CD4-positive, alpha-beta T cell treated with Interleukin-15 for 4 hours (primary cell): ENCODE data around the gene STX7.

Experiments
- DNase-seq: peaks from one replicate; pipeline ENCODE4 v3.0.0-alpha.2; 2020; ENCODE audit warnings: low spot score

The STX7 gene

GRCh38 chr6:132476688-132477087, 36.2 kb downstream of the STX7 start:
- no peak for DNase-seq

GRCh38 chr6:132475925-132476324, 37.0 kb downstream of the STX7 start:
- DNase-seq, result no peak

- DNase-seq, result no peak
Observed at GRCh38 chr6:132471787-132472186, 41.1 kb downstream of the STX7 start.

- no peak for DNase-seq
Observed at GRCh38 chr6:132466952-132467351, 46.0 kb downstream of the STX7 start.

GRCh38 chr6:132465530-132466485, 47.1 kb downstream of the STX7 start:
- no peak for DNase-seq

GRCh38 chr6:132464538-132465256, 48.2 kb downstream of the STX7 start:
- no peak for DNase-seq

- DNase-seq, result no peak
Observed at GRCh38 chr6:132461958-132462357, 51.0 kb downstream of the STX7 start.

GRCh38 chr6:132459605-132459952, 53.3 kb downstream of the STX7 start:
- DNase-seq, result no peak

- no peak for DNase-seq
Observed at GRCh38 chr6:132458887-132459604, 53.9 kb downstream of the STX7 start.

- no peak for DNase-seq
Observed at GRCh38 chr6:132456700-132457143, 56.2 kb downstream of the STX7 start.

- no peak for DNase-seq
Observed at GRCh38 chr6:132446855-132447241, 66.1 kb downstream of the STX7 start.

- no peak for DNase-seq
Observed at GRCh38 chr6:132446141-132446854, 66.6 kb downstream of the STX7 start.

- no peak for DNase-seq
Observed at GRCh38 chr6:132445201-132445951, 67.5 kb downstream of the STX7 start.

- DNase-seq, result no peak
Observed at GRCh38 chr6:132443206-132443605, 69.7 kb downstream of the STX7 start.

GRCh38 chr6:132430110-132430509, 82.8 kb downstream of the STX7 start:
- DNase-seq, result no peak

- no peak for DNase-seq
Observed at GRCh38 chr6:132425176-132425575, 87.7 kb downstream of the STX7 start.

GRCh38 chr6:132423839-132424238, 89.1 kb downstream of the STX7 start:
- DNase-seq, result no peak

- no peak for DNase-seq
Observed at GRCh38 chr6:132418235-132418965, 94.5 kb downstream of the STX7 start.

GRCh38 chr6:132414761-132415160, 98.2 kb downstream of the STX7 start:
- DNase-seq, result no peak

GRCh38 chr6:132414322-132414721, 98.6 kb downstream of the STX7 start:
- DNase-seq, result no peak

- no peak for DNase-seq
Observed at GRCh38 chr6:132413499-132413802, 99.5 kb downstream of the STX7 start.
